ENCODE data around the gene LMAN2L.

LMAN2L gene, protein sequence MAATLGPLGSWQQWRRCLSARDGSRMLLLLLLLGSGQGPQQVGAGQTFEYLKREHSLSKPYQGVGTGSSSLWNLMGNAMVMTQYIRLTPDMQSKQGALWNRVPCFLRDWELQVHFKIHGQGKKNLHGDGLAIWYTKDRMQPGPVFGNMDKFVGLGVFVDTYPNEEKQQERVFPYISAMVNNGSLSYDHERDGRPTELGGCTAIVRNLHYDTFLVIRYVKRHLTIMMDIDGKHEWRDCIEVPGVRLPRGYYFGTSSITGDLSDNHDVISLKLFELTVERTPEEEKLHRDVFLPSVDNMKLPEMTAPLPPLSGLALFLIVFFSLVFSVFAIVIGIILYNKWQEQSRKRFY

DNA sequence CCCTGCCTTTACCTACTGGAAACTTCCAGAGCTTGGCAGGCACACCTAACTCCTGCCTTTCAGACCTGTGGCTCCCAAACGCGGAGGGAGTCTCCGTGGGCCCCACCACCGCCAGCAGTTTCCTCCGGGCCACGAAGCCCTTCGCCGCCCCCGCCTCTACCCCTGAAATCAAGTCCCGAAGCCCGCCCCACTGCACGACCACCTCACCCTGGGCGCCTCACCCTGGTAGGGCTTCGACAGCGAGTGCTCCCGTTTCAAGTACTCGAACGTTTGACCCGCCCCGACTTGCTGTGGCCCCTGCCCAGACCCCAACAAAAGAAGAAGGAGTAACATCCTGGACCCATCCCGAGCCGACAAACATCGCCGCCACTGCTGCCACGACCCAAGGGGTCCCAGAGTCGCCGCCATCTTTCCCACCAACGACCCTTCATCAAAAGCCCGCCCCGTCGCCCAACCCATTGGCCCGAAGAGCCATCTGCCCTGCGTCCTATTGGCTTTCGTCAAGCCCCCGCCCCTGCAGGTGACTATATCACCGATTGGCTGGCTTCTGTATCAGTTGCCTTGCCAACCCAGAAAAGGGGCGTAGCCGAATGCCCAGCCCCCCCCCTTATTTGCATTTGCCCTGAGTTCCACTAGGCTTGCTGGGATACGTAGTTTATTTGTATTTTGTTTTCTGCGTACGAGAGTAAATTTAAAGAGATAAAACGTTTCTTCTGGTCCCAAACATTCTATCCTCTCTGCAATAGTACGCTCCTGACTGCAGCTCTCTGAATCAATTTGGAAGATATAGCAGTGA is at the start of gene LMAN2L:
TSS of gene LMAN2L (minus strand) at position 432 of the 796 bp plus-strand sequence. CDS start at position 408, 24 bp downstream.
- DNase-seq (ENCODE audit: low spot score), result peak; percentile 98

DNA sequence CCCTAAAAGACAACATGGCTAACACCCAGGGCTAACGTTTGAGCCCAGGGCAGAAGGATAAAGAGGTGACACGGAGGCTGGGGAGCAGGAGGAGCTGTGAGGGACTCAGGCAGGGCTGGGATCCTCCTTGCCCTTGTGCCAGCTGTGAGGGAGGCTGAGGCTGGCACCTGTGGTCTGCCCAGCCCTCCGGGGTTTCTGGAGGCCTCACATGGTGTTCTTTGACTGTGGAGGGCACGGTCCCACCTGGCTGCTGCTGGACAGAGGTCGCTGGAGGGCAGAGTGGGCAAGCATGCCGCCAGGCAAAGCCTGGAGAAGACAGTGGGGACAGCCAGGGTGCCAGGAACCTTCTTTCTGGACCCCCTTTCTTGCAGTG is 49.4 kb upstream of the LMAN2L start:
- DNase-seq (ENCODE audit: low spot score), result no peak

DNA sequence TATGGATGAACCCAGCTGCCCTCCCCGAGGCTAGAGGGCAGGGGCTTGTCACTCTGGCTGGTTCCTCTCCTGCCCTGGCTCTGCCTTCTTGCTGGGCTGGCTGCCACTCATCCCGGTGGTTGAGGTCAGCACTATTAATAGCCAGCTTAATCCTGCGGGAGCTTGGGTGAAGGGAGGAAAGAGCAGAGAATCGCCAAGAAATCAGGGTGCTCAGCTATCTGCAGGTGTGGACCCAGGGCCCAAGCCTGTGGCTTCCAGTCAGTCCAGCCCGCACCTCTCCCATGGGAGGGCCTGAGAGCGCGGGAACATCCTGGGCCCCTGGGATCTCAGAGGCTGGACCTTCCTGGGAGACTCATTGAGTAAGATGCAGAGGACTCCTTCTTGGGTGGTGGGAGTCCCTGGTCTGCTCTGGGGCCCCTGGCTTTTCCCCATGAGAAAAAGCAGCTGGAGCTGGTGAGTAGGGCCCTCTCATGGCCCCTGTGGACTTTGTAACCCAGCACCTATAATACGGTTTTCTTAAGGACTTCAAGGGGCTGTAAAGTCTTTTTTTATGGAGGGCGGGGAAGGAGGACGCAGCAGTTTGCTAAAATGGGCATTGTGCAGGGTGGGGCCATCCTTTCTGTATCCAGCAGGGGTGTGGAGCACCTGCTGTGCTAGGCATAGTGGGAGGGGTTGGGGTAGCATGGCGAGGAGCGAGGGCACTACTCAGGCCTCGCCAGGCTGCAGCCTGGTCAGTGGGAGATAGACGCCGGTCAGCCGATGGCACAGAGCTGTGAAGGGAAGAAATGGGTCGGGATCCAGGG is 48.8 kb upstream of the LMAN2L start:
- DNase-seq (ENCODE audit: low spot score), result peak; percentile 31

- DNase-seq (ENCODE audit: low spot score), result no peak
Measured at GRCh38 chr2:96787411-96787810, 47.5 kb upstream of the LMAN2L start.

DNA sequence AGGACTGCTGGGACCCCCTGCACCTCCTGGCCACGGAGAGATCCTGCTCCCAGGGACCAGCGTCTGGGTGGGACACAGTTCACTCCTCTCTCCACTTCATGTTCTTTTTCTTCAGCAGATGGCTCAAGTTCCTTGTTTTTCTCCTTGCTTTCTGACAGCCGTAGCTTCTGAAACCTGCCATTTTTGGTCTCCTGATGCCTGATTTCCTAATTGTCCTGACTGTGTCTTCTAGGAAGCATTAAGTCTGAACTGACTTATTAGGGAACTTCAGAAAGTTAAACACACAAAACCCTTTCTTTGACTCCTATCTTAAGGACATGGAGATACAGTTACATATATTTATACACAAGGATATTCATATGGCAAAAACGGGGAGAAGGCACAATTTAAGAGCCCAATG is 43.5 kb upstream of the LMAN2L start:
- DNase-seq (ENCODE audit: low spot score), result no peak

DNA sequence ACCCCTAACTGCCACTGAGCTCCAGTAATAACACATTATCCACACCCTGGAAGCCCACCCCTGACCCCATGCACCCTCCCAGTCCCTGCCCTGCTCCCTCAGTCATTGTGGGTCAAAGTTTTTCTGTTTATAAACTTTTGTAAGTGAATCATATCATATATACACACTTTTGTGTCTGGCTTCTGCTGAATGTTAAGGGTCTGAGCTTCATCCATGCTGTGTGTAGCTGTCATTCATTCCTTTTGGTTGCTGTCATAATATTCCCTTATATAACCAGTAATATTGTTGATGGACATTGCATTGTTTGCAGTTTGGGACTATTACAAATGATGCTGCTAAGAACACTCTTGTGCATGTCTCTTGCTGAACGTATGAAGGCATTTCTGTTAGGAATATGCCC is 35.3 kb upstream of the LMAN2L start:
- DNase-seq (ENCODE audit: low spot score), result no peak

DNA sequence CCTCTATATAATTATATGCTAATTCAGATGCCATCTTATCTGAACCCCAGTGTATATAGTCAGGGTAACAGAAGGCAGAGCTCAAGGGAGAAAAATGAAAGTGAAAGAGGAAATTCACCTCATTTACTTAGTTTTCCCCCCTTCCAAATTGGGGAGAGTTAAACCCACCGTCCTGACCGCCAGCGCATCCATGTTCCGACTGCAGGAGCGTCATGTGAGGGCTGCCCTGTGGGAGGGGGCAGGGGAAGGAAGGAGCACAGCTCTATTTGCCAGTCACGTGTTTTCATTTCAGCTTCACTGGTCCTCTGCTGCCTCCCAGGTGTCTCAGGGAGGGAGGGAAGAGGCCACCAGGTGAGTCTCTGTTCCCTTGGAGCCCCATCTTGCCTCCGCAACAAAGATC is 34.1 kb upstream of the LMAN2L start:
- DNase-seq (ENCODE audit: low spot score), result no peak

DNA sequence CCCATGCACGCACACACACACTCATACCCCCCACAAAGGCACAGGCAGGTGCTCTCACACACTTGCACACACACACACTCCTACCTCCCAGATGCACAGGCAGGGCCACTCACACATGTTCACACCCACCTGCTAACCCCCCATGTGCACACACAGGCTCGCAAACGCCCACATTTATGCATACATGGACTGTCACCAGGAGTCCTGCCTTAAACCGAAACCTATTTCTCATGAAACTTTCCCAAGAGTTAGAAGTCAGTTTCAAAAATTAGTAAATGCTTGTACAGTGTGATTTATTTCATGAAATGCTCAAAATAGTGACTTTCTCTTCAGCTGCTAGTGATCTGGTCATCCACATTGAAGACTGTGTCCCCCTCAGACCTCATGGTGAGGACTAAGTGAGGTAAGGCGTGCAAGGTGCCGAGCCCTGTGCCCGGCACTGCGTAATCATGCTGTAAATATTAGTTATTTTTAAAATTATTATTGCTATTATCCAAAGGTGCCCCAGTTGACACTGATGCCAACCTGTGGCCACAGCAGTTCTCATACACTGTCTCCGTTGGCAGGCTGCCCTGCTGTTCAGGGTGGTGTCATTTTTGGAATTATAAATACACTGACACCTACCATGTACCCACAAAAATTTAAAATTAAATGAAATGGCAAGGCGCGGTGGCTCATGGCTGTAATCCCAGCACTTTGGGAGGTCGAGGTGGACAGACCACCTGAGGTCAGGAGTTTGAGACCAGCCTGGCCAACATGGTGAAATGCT is 33.2 kb upstream of the LMAN2L start:
- DNase-seq (ENCODE audit: low spot score), result no peak

- no peak for DNase-seq (ENCODE audit: low spot score)
Measured at GRCh38 chr2:96771796-96772618, 32.1 kb upstream of the LMAN2L start.

- DNase-seq (ENCODE audit: low spot score), result no peak
Measured at GRCh38 chr2:96770442-96771202, 30.8 kb upstream of the LMAN2L start.

- no peak for DNase-seq (ENCODE audit: low spot score)
Measured at GRCh38 chr2:96769814-96770213, 29.9 kb upstream of the LMAN2L start.

- no peak for DNase-seq (ENCODE audit: low spot score)
Measured at GRCh38 chr2:96768083-96768561, 28.3 kb upstream of the LMAN2L start.

GRCh38 chr2:96767135-96767871 is 27.4 kb upstream of the LMAN2L start:
- DNase-seq (ENCODE audit: low spot score), result no peak

DNA sequence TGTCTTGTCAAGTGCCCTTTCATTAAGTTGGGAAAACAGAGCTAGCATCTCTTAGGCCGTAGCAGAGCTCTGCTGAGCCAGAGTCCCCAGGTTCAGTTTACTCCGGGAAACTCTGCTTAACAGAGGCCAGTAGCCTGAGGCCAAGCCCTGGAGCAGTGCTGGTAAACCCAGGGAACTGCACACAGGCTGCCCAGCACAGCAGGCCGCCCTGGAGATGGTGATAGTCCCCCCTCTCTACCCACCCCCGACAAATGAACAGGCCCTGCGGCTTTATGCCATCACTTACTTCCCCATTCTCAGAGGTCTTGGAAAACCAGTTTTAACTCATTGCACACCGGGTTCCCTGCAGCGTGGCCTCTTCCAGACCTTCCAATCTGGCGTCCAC is 24.4 kb upstream of the LMAN2L start:
- peak; percentile 19 for DNase-seq (ENCODE audit: low spot score)

GRCh38 chr2:96763511-96764252 is 23.8 kb upstream of the LMAN2L start:
- peak; percentile 26 for DNase-seq (ENCODE audit: low spot score)

GRCh38 chr2:96762529-96763311 is 22.9 kb upstream of the LMAN2L start:
- no peak for DNase-seq (ENCODE audit: low spot score)

GRCh38 chr2:96760986-96761832 is 21.3 kb upstream of the LMAN2L start:
- DNase-seq (ENCODE audit: low spot score), result peak; percentile 10

All from AG08395 (cell line).